Measurements from ENCODE around the gene NIPA2.
A peak's percentile ranks its signal among the peaks of the same experiment; 100 is the strongest.
"Not testable (repeated sequence)": the region's sequence is repeated elsewhere in the genome, so short reads cannot be mapped to it uniquely, and the experiment has no call there.

NIPA2 gene

GRCh38 chr15:22838292-22839042 is at the start of gene NIPA2:
TSS of gene NIPA2 (plus strand) at chr15:22838666. CDS start at chr15:22851732, 13,066 bp downstream.
- DNase-seq (ENCODE audit: low read depth in 2 of 2), result peak; percentile 98

GRCh38 chr15:22794063-22794462 is 44.4 kb upstream of the NIPA2 start:
- no peak for DNase-seq (ENCODE audit: low read depth in 2 of 2)

DNA sequence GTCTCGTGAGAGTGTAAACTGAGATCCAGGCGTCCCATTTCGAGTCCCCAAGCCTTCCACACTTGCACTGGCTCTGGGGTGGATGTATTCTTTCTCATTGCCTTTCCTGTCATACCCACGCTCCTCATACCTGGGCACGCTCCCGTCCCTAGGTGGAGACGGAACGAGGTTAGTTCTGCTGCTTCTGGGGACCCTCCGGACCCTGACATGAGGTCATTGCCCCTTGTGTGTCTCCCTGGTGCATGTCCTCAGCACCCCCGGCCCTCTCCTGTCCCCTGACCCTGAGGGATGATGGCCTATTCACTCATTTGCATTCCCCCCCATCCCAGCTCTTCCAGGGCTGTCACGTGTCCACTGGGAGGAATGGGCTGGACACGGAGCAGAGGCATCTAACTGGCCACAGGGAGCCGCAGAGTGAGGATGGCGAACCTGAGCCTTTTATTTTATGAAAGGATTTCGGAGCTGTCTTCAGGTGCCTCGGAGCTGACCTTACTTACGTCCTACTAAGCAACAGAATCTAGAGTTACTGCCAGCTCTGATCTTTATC is 43.8 kb upstream of the NIPA2 start:
- no peak for DNase-seq (ENCODE audit: low read depth in 2 of 2)

- DNase-seq (ENCODE audit: low read depth in 2 of 2), result no peak
Measured at GRCh38 chr15:22795206-22796063, 43.0 kb upstream of the NIPA2 start.

DNA sequence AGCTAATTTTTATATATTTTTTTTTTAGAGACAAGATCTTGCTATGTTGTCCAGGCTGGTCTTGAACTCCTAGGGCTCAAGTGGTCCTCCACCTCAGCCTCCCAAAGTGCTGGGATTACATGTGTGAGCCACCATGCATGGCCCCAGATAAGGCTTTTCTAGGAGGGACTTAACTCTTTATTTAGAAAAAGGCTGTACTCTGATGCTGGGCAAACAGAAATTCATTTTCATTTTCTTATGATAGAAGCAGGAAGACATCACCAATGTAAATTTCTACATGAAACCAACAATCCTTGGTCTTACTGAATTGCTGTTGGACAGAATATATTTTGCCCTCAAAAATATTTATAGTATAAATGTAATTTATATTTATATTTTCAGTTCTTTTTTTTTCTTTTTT is 42.4 kb upstream of the NIPA2 start:
- DNase-seq (ENCODE audit: low read depth in 2 of 2), result no peak

DNA sequence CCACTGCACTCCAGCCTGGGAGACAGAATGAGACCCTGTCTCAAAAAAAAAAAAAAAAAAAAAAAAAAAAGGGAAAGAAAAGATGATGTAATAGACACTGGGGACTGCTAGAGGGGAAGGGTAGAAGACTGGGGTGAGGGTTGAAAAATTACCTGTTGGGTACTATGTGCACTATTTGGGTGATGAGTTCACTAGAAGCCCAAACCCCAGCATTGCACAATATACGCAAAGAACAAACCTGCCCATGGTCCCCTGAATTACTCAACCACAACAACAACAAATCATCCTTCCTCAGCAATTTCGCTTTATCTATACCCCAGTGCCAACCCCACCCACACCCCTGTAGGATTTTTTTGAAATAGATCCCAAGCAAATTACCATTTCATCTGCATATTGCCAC is 38.6 kb upstream of the NIPA2 start:
- DNase-seq (ENCODE audit: low read depth in 2 of 2), result no peak

GRCh38 chr15:22803006-22803405 is 35.5 kb upstream of the NIPA2 start:
- DNase-seq (ENCODE audit: low read depth in 2 of 2), result not testable (repeated sequence)

DNA sequence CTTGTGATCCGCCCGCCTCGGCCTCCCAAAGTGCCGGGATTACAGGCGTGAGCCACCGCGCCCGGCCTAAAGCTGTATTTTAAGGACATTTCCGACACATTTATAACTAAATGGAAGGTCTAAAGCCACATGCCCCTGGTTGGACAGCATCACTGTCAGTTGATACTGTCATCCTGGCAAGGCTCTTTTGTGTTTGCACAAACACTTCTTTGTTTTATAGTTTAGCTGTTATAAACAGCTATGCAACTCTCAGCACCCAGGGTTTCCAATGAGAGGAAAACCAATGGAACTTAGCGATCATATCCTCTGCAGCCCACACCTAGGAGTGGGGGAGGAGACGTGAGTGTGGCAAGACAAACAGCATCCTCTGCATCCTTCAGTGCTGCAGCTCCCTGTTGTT is 32.3 kb upstream of the NIPA2 start:
- no peak for DNase-seq (ENCODE audit: low read depth in 2 of 2)

- no peak for DNase-seq (ENCODE audit: low read depth in 2 of 2)
Measured at GRCh38 chr15:22806664-22807063, 31.8 kb upstream of the NIPA2 start.

- not testable (repeated sequence) for DNase-seq (ENCODE audit: low read depth in 2 of 2)
Measured at GRCh38 chr15:22807831-22808230, 30.6 kb upstream of the NIPA2 start.

DNA sequence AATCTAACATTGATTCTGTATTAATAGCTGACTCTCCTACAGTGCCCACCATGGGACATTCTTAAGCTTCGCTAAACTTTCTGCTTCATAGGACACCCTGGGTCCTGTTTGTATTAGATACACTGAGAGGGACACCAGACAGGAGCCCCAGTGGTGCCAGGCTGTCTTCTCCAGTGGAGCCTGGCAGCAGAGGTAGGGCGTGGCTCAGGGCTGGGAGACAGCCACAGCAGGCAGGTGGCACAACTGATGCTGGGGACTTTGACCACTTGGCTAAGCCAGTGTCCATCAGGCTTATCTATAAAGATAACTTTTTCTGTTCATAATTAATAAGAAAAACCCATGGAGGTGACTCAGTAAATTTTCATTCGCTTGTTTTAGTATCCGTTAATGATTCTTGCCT is 30.2 kb upstream of the NIPA2 start:
- DNase-seq (ENCODE audit: low read depth in 2 of 2), result no peak

GRCh38 chr15:22808761-22809280 is 29.6 kb upstream of the NIPA2 start:
- DNase-seq (ENCODE audit: low read depth in 2 of 2), result no peak

DNA sequence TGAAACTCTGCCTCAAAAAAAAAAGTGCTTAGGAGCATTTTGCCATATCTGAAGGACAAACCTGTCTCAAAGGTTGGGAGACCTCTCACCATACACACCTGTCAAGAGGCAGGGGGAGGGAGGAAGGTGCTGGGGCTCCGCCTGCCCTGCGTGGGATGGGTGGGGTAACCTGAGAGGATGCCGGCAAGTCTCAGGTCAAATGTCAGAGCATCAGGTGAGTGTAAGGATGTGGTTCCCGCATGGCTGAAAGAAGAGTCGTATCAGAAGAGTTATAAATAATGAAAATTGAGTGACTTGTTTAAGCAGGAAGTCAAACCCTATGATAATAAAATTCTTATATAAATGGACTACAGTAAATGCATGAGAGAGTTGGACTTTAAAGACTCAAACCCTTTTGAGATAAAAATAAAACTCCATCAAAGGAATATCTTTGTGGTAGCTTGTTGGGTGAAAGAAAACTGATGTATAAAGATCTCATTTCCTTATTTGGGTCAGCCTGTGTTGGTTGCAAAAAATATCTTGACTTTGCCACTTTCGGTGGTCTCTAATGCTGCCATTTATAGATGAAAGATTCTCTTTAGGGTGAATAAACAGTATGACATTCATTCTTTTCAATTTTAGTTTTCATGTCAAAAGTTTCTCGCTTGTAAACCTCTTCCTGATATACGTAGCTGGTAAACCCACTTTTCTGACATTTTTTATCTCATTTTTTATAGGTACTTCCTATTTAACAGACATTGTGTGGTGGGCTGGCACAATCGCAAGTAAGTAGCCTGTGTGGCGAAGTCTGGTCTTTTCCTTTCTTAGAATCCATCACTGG is 28.2 kb upstream of the NIPA2 start:
- DNase-seq (ENCODE audit: low read depth in 2 of 2), result no peak

GRCh38 chr15:22810853-22811338 is 27.6 kb upstream of the NIPA2 start:
- DNase-seq (ENCODE audit: low read depth in 2 of 2), result no peak

DNA sequence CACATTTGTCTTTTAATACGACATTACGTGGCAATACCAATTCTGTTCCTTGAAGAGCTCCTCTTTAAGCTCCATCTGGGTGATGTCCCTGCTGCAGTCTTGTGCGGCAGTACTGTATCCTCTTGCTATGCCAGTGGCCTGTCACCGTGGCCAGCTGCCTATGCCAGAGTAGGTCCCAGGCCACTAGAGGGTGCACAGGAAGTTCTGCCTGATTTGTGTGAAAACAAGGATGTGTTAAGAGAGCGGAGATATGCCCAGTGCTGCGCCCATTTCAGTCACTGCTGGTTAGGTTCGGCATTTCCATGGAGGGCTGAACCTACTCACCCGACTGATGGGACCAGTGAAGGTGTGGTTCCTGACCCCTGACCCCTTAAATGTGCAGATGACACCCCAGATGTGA is 26.8 kb upstream of the NIPA2 start:
- DNase-seq (ENCODE audit: low read depth in 2 of 2), result no peak

- DNase-seq (ENCODE audit: low read depth in 2 of 2), result no peak
Measured at GRCh38 chr15:22813844-22814243, 24.6 kb upstream of the NIPA2 start.

DNA sequence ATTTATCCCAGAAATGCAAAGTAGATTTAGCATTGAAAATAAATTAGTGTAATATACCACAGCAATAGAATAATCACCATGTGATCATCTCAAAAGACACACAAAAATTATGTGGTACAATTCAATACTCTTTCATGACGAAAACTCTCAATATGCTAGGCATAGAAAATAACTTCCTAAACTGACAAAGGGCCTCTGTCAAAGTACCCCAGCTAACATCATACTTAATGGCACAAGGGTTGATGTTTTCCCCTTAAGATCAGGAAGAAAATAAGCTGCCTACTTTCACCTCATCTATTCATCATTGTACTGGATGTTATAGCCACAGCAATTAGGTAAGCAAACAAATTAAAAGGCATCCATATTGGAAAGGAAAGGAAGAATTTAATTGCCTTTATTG is 22.7 kb upstream of the NIPA2 start:
- no peak for DNase-seq (ENCODE audit: low read depth in 2 of 2)

DNA sequence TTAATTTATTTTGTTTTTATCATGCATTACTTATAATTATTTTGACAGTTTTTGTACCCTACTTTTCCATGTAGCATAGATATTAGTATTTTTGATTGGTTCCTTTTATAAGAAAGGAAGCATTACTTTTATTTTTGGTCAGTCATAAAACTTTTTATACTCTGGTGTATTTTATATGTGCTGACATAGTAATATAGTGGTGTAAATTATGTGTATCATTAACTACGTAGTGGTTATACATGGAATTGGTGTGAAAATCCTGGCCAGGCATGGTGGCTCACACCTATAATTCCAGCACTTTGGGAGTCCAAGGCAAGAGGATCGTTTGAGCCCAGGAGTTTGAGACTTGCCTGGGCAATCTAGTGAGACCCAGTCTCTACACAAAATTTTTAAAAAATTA is 18.8 kb upstream of the NIPA2 start:
- no peak for DNase-seq (ENCODE audit: low read depth in 2 of 2)

DNA sequence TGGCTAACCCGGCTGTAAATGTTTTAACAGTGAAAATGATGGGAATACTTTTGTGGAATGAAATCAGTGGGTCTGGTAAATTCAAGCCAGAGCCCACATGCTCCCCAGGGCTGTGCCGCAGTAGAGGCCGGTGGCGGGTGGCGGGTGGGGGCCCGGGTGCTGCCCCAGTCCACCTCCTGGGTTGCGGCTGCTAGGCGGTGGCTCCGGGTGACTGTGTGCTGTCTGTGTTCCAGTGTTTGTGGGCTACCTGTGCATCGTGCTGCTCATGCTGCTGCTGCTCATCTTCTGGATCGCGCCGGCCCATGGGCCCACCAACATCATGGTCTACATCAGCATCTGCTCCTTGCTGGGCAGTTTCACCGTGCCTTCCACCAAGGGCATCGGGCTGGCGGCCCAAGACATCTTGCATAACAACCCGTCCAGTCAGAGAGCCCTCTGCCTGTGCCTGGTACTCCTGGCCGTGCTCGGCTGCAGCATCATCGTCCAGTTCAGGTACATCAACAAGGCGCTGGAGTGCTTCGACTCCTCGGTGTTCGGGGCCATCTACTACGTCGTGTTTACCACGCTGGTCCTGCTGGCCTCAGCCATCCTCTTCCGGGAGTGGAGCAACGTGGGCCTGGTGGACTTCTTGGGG is 14.9 kb upstream of the NIPA2 start:
- DNase-seq (ENCODE audit: low read depth in 2 of 2), result no peak

DNA sequence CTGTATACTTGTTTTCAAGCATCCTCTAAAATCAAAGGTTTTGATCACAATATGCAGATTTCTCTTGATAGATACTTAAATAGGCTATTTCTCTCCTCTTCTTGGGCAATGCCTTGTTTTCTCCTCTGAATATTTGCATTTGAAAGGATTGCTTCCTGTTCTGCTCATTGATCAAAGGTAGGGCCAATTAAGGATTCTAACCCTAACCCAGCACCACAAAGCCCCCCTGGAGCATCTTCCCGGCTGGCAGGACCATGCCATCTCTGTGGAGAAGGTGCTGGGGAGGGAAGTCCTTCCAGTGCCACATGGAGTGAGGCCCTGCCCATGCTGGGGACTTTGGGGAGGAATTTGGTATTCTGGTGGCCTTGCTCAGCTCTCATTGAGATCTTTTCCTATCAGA is 11.3 kb upstream of the NIPA2 start:
- no peak for DNase-seq (ENCODE audit: low read depth in 2 of 2)

GRCh38 chr15:22831473-22831872 is 7.0 kb upstream of the NIPA2 start:
- no peak for DNase-seq (ENCODE audit: low read depth in 2 of 2)

Data from stimulated activated CD4-positive, alpha-beta T cell treated with anti-CD3 and anti-CD28 coated beads, Interleukin-12 subunit alpha, Interleukin-12 subunit beta, amount 100 ng/mL, for 24 hours (primary cell).